CD4-positive, alpha-beta T cell (primary cell): ENCODE data around the gene ARID3A. TPM values are rescaled to one million over a fixed set of nuclear protein-coding genes. Genes with fewer than 3 reads are reported as not detected.

Experiments used
- ATAC-seq: fragments of 200-7000 bp; cut with Tn5 transposase; one replicate; pipeline ENCODE4 v1.10.0; 2022; ENCODE audit warnings: mild to moderate bottlenecking; ENCODE audit not compliant: poor library complexity
- CTCF ChIA-PET: fragments of 350-600 bp; sonication (Branson Sonifier 250); formaldehyde crosslinking; loops from one replicate; lab custom pipeline; 2021; ENCODE audit warnings: antibody characterized with exemption, inconsistent platforms; lab: Charles Lee
- POLR2A ChIA-PET: fragments of 350-600 bp; sonication (Branson Sonifier 250); formaldehyde crosslinking; loops from one replicate; lab custom pipeline; 2021; ENCODE audit warnings: antibody characterized with exemption, inconsistent platforms; lab: Charles Lee
- DNase-seq, 14 experiments: peaks; one replicate each; pipeline ENCODE4 v3.0.0-alpha.2; 2013 to 2020; ENCODE audit warnings: mixed read lengths in 2 of 14
- H3K27ac ChIP-seq, 2 donors: one replicate each; pipeline versions ENCODE4 v1.5.1 to v1.7.0; 2013; ENCODE audit warnings: low read length in 2 of 2, low read depth in 1 of 2, mild to moderate bottlenecking in 1 of 2
- H3K27me3 ChIP-seq, 2 experiments: 1 replicate in 1 of 2; 2 replicates in 1 of 2; pipeline versions ENCODE4 v1.6.1 to v1.7.0; 2013; ENCODE audit warnings: low read length in 2 of 2, control low read depth in 1 of 2, mild to moderate bottlenecking in 1 of 2, moderate library complexity in 1 of 2; ENCODE audit not compliant: insufficient read depth in 2 of 2, control insufficient read depth in 1 of 2
- H3K36me3 ChIP-seq: one replicate; pipeline ENCODE4 v1.6.1; 2013; ENCODE audit warnings: low read length, control low read depth; ENCODE audit not compliant: insufficient read depth
- H3K4me1 ChIP-seq: one replicate; pipeline ENCODE4 v1.6.1; 2013; ENCODE audit warnings: low read length, control low read depth; ENCODE audit not compliant: insufficient read depth
- H3K4me3 ChIP-seq: one replicate; pipeline ENCODE4 v1.5.1; 2013; ENCODE audit warnings: mild to moderate bottlenecking, low read length, moderate library complexity
- H3K9me3 ChIP-seq, 2 experiments: 1 replicate in 1 of 2; 2 replicates in 1 of 2; pipeline versions ENCODE4 v1.6.1 to v1.7.0; 2013; ENCODE audit warnings: low read length in 2 of 2, mild to moderate bottlenecking in 2 of 2, control low read depth in 1 of 2, moderate library complexity in 1 of 2; ENCODE audit not compliant: control insufficient read depth in 1 of 2, insufficient read depth in 1 of 2
- H3K27ac Mint-ChIP-seq: one replicate; pipeline ENCODE4 v1.8.0; 2020; ENCODE audit warnings: mixed read lengths
- H3K27me3 Mint-ChIP-seq: one replicate; pipeline ENCODE4 v1.8.0; 2021; ENCODE audit warnings: mixed read lengths
- H3K36me3 Mint-ChIP-seq: one replicate; pipeline ENCODE4 v1.8.0; 2021; ENCODE audit warnings: low read depth, mixed read lengths
- H3K4me1 Mint-ChIP-seq: one replicate; pipeline ENCODE4 v1.8.0; 2021; ENCODE audit warnings: low read depth, mixed read lengths
- H3K4me3 Mint-ChIP-seq: one replicate; pipeline ENCODE4 v1.8.0; 2020; ENCODE audit warnings: mild to moderate bottlenecking, mixed read lengths
- H3K9me3 Mint-ChIP-seq: one replicate; pipeline ENCODE4 v1.8.0; 2020; ENCODE audit warnings: mixed read lengths
- intact Hi-C, 2 experiments: fragments of 100-400 bp; cut with DNase I in 1 of 2; cut with micrococcal nuclease in 1 of 2; formaldehyde crosslinking; loops; one replicate each; pipeline versions ENCODE4 v1.15.1 to v1.9.0; 2023 to 2025; cut with DNase I, micrococcal nuclease
- total RNA-seq, 174 experiments: library from RNA in 2 of 174; stranded (reverse) in 2 of 174; gene quantifications; one replicate each; pipeline ENCODE4 v1.2.3 and lab custom pipeline; 2021 to 2026
- TF ChIP-seq, protein P1 (sequence below): fragments of 200-600 bp; IDR thresholded peaks from one replicate; pipeline ENCODE4 v1.8.0; 2022; ENCODE audit warnings: antibody characterized with exemption, mild to moderate bottlenecking

The ARID3A gene
- total RNA-seq, 2 experiments from 2014 or later = 3.7 to 4.1 TPM

DNA sequence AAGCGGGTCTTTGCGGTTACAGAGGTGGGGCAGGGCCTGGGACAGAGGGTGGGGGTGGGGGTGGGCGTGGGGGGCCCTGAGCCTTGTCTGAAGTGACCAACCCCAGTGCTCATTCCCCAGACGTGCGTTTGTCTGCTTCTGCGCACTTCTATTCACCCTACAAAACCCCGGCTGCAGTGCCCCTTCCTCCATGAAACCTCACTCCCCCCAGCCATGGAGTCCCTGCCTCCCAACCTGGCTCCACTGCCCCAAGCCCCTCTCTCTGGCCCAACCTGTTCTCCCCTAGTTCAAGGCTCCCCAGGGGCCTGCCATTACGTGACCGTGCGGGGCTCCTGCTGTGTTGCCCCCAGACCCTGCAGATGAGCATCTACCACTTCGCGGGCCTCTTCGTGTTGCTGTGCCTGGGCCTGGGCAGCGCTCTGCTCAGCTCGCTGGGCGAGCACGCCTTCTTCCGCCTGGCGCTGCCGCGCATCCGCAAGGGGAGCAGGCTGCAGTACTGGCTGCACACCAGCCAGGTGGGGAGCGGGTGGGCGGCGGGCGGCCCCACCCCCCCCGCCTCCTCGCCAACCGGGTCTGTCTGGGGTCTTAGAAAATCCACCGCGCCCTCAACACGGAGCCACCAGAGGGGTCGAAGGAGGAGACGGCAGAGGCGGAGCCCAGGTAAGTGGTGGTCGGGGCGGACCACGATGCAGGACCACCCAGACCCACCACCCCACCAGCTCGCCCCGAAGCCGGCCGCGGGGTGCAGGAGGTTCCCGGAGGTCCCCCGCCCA is 82.6 kb downstream of the ARID3A start:
- Histone ChIP-seq H3K27ac (no peak overlapping the region), H3K27me3 (no peaks in the 10 kb centered on the region), H3K9me3 (peaks cover 0 to 4% of the 10 kb centered on the region in 2 experiments), H3K4me1 (peaks cover 2% of the 10 kb centered on the region), H3K36me3 (peaks cover 30% of the 10 kb centered on the region), H3K4me3 (no peak overlapping the region)
- Mint-ChIP-seq H3K27ac (no peak overlapping the region), H3K27me3 (no peaks in the 10 kb centered on the region), H3K4me3 (no peak overlapping the region), H3K9me3 (no peaks in the 10 kb centered on the region), H3K36me3 (peaks cover 1% of the 10 kb centered on the region), H3K4me1 (no peaks in the 10 kb centered on the region)
- ATAC-seq = no peak
- POLR2A ChIA-PET = no interaction called here
- TF ChIP-seq, protein P1, sequence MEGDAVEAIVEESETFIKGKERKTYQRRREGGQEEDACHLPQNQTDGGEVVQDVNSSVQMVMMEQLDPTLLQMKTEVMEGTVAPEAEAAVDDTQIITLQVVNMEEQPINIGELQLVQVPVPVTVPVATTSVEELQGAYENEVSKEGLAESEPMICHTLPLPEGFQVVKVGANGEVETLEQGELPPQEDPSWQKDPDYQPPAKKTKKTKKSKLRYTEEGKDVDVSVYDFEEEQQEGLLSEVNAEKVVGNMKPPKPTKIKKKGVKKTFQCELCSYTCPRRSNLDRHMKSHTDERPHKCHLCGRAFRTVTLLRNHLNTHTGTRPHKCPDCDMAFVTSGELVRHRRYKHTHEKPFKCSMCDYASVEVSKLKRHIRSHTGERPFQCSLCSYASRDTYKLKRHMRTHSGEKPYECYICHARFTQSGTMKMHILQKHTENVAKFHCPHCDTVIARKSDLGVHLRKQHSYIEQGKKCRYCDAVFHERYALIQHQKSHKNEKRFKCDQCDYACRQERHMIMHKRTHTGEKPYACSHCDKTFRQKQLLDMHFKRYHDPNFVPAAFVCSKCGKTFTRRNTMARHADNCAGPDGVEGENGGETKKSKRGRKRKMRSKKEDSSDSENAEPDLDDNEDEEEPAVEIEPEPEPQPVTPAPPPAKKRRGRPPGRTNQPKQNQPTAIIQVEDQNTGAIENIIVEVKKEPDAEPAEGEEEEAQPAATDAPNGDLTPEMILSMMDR = no peak
- CTCF ChIA-PET = no interaction called here
- intact Hi-C loops = no loop called here
- DNase-seq = no peak

DNA sequence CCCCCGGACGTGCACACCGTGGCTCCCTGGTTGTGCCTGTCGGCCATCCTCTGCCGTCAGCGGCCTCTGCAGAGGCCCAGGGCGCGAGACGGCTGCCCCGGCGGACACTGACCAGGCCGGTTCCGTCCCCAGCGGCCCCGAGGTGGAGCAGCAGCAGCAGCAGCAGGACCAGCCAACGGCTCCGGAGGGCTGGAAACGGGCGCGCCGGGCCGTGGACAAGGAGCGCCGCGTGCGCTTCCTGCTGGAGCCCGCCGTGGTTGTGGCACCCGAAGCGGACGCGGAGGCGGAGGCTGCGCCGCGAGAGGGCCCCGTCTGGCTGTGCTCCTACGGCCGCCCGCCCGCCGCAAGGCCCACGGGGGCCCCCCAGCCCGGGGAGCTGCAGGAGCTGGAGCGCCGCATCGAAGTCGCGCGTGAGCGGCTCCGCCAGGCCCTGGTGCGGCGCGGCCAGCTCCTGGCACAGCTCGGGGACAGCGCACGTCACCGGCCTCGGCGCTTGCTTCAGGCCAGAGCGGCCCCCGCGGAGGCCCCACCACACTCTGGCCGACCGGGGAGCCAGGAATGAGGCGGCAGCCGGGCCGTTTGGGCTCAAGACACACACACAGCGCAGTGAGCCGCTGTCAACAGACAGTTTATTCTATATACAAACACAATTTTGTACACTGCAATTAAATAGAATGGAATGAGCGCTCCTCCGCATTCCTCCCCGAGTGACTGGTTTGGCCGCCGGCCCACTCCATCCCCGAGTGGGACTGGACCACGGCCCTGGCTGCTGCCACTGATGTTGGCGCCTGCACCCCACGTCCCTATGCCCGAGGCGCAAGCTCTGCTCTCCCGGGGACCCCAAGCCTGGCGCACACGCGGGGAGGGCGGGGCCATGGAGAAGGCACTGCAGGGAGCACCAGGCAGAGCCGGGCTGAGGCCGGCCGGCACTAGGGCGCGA is 83.5 kb downstream of the ARID3A start:
- intact Hi-C loops = no loop called here
- peaks cover 38% of the 10 kb centered on the region for H3K36me3 ChIP-seq
- H3K27ac Mint-ChIP-seq = no peak overlapping the region
- ChIA-PET CTCF (no interaction called here), POLR2A (no interaction called here)
- H3K27me3 Mint-ChIP-seq = no peaks in the 10 kb centered on the region
- H3K27me3 ChIP-seq = no peaks in the 10 kb centered on the region
- no peak overlapping the region for H3K27ac ChIP-seq
- H3K9me3 Mint-ChIP-seq = no peaks in the 10 kb centered on the region
- no peak overlapping the region for H3K4me3 Mint-ChIP-seq
- TF ChIP-seq, protein P1 = no peak
- no peaks in the 10 kb centered on the region for H3K4me1 Mint-ChIP-seq
- no peak for ATAC-seq
- no peak overlapping the region for H3K4me3 ChIP-seq
- no peak for DNase-seq
- H3K4me1 ChIP-seq = peaks cover 2% of the 10 kb centered on the region
- H3K36me3 Mint-ChIP-seq = peaks cover 10% of the 10 kb centered on the region
- H3K9me3 ChIP-seq = peaks cover 0 to 4% of the 10 kb centered on the region in 2 experiments

DNA sequence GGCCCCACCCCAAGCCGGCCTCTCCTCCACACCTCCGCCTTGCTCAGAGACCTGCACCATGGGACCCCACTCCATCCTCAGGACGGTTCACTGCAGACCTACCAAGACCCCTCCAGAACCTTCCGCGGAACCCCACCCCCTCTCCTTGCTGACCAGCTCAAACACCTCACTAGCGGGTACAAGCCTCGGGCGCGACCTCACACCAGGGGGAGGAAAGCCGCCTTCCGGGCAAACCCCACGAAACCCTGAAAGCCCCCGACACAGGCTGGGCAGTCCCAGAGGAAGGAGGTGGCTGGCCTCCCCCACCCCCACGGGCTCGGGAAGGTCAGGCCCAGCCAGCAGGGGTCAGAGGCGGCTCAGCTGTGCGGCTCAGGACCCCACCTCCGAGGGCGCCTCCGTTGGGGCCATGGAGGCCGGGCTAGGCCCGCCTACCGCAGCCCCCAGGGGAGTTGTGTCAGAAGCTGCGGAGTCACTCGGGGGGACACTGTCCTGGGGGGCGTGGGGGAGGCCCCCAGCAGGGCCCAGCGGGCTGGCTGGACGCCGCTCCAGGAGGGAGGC is 84.2 kb downstream of the ARID3A start:
- ATAC-seq = peak; percentile 11
- TF ChIP-seq, protein P1 = no peak
- ChIA-PET POLR2A (no interaction called here), CTCF (no interaction called here)
- peaks cover 44% of the 10 kb centered on the region for H3K36me3 ChIP-seq
- intact Hi-C loops = no loop called here
- Mint-ChIP-seq H3K9me3 (no peaks in the 10 kb centered on the region), H3K4me3 (no peak overlapping the region), H3K27me3 (no peaks in the 10 kb centered on the region), H3K36me3 (peaks cover 10% of the 10 kb centered on the region), H3K27ac (no peak overlapping the region), H3K4me1 (no peaks in the 10 kb centered on the region)
- no peaks in the 10 kb centered on the region for H3K27me3 ChIP-seq
- peaks cover 0 to 4% of the 10 kb centered on the region in 2 experiments for H3K9me3 ChIP-seq
- no peak overlapping the region for H3K27ac ChIP-seq
- peaks cover 7% of the 10 kb centered on the region for H3K4me1 ChIP-seq
- DNase-seq = no peak
- H3K4me3 ChIP-seq = no peak overlapping the region
